SH-SY5Y (cell line): ENCODE measurements around the gene MORF4L1.

Experiments
- GATA2 ChIP-seq: IDR thresholded peaks from 2 replicates; pipeline ENCODE4 v1.6.1; 2011; ENCODE audit warnings: mild to moderate bottlenecking, low read depth, low read length
- GATA3 ChIP-seq: IDR thresholded peaks from 2 replicates; pipeline ENCODE4 v1.6.1; 2011; ENCODE audit warnings: low read depth, mild to moderate bottlenecking, low read length, moderate library complexity

DNA sequence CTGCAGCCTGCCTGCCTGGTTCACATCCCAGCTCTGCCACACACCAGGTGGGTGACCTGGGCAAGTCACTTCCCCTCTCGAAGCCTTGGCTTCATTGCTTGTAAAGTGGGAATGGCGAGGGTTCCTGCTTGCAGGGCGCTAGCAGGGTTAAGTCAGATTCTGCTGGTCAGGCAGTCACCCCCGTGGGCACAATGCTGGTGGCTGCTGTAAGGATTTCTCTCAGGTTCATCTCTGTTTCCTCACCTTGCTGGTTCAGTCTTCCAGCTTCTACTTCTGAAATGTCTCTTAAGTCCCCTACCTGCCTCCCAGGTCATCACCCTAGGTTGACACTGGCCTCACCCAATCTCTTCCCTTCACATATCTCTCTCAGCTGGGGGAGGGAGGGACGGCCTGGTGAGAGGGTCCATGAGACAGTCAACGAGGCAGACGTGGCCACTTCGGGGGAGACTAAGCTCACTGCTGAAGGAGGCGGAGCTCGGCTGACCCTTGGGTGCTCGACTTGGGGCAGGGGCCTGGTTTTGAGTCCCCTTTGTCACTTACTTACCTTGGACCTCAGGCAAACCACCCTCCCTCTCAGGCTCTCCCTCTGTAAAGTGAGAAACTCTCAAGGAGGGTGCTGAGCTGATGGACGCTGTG is 60.6 kb downstream of the MORF4L1 start:
- TF ChIP-seq GATA2 (no peak), GATA3 (no peak)
